Measurements from ENCODE around the gene DCLK2. TPM values are rescaled to one million over a fixed set of nuclear protein-coding genes. Genes with fewer than 3 reads are reported as not detected.

The DCLK2 gene
- total and polyA plus RNA-seq, 5 donors, result 7.3 to 15.3 (median 13.1) TPM

DNA sequence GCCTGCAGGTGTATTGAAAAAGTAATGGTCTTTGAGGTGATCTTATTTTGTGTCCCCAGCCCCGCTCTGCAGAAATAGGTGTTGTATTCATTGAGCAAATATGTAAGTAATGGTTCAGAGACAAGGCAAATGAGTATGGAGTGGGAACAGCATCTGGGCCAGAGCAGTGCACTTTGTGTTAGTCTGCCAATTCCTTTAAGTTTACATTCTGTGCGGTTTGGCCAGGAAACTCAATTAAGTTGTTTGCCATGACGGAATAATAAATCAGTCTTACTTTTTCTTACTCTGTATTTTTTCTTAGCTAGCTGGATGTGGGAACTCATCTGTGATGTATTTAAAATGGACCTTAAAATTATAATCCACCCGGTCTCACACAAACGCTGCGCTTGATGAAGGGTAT, 12.6 kb downstream of the DCLK2 start:
- ATAC-seq, result no peak
- 95% methylated on average over 6 of the region's 6 CpGs for WGBS

DNA sequence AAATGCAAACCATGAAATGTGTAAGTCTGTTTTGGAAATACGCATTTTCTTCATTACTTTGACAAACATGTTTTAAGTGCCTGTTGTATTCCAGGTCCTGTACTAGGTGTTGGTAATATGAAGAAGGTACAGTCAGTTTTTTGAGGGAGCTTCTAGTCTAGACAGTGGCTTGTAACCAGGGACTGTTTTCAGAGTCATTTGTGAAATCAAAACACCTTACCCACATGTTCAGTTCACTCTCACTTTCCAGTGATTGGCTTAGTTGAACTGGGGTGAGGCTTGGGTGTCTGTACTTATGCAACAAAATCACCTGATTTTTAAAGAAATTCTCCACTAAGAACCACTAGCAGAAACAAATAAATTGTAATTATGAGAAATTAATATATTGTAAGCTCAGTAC, 16.4 kb downstream of the DCLK2 start:
- DNase-seq (no peak), ATAC-seq (no peak)
- H3K4me3 ChIP-seq (ENCODE audit: low read length), result no peak overlapping the region
- H3K27ac ChIP-seq (ENCODE audit: low read length), result no peak overlapping the region
- 100% methylated on average over 1 of the region's 1 CpG for WGBS
- no peaks in the 10 kb centered on the region for H3K27me3 ChIP-seq (ENCODE audit: control insufficient read depth, insufficient read depth)
- intact Hi-C loops (cut with DNase I), result no loop called here
- H3K4me1 ChIP-seq (ENCODE audit: control insufficient read depth, insufficient read depth, low read length), result peaks cover 1% of the 10 kb centered on the region
- H3K9me3 ChIP-seq (ENCODE audit: control insufficient read depth, low read length), result no peaks in the 10 kb centered on the region

More for the DNA sequence above, 12.6 kb downstream of the DCLK2 start:
- H3K4me1 ChIP-seq (ENCODE audit: control insufficient read depth, insufficient read depth, low read length), result peaks cover 1% of the 10 kb centered on the region
- H3K27me3 ChIP-seq (ENCODE audit: control insufficient read depth, insufficient read depth), result no peaks in the 10 kb centered on the region
- DNase-seq, result no peak
- H3K4me3 ChIP-seq (ENCODE audit: low read length), result no peak overlapping the region
- no peak overlapping the region for H3K27ac ChIP-seq (ENCODE audit: low read length)
- H3K9me3 ChIP-seq (ENCODE audit: control insufficient read depth, low read length), result no peaks in the 10 kb centered on the region
- intact Hi-C loops (cut with DNase I), result no loop called here

DNA sequence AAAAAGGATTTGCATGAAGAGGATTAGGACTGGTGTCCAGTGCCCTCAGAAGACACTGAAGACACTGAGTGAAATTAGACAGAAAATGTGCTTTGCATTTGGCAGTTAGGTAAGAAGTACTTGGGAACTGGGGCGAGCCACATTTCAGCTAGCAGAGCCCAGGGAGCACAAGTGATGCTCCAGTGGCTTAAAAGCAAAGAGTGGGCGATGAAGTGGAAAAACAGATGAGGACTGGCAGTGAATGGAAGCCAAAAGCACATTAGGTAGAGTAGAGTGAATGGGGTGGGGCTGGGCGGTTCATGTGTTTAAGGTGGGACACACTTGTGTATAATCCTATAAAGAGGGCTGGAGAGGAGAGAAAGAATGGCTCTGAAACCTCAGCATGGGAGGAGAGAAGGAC, 18.4 kb downstream of the DCLK2 start:
- DNase-seq (no peak), ATAC-seq (no peak)
- intact Hi-C loops (cut with DNase I), result no loop called here
- WGBS, result 96% methylated on average over 3 of the region's 3 CpGs
- Histone ChIP-seq H3K9me3 (ENCODE audit: control insufficient read depth, low read length) (no peaks in the 10 kb centered on the region), H3K4me1 (ENCODE audit: control insufficient read depth, insufficient read depth, low read length) (no peaks in the 10 kb centered on the region), H3K27me3 (ENCODE audit: control insufficient read depth, insufficient read depth) (no peaks in the 10 kb centered on the region), H3K27ac (ENCODE audit: low read length) (no peak overlapping the region), H3K4me3 (ENCODE audit: low read length) (no peak overlapping the region)

DNA sequence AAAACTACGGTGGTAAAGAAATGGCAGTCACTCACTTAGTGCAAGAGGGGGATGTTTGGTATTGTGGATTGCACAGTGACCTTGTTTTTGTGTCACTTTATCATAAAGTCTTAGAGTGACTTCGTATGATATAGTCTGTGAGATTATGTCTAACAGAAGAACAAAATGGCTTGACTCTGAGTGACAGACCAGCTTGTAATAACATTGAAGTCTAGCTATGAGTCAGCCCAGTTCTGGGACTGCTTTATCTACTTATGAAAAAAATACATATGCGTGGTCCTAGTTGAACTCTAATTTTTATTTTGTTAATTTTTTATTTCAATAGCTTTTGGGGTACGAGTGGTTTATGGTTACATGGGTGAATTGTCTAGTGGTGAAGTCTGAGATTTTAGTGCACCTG, 20.0 kb downstream of the DCLK2 start:
- Histone ChIP-seq H3K27ac (ENCODE audit: low read length) (no peak overlapping the region), H3K4me3 (ENCODE audit: low read length) (no peak overlapping the region), H3K27me3 (ENCODE audit: control insufficient read depth, insufficient read depth) (no peaks in the 10 kb centered on the region), H3K4me1 (ENCODE audit: control insufficient read depth, insufficient read depth, low read length) (no peaks in the 10 kb centered on the region), H3K9me3 (ENCODE audit: control insufficient read depth, low read length) (no peaks in the 10 kb centered on the region)
- ATAC-seq, result no peak
- 72% methylated on average over 4 of the region's 4 CpGs for WGBS
- DNase-seq, result no peak
- intact Hi-C loops (cut with DNase I), result no loop called here

DNA sequence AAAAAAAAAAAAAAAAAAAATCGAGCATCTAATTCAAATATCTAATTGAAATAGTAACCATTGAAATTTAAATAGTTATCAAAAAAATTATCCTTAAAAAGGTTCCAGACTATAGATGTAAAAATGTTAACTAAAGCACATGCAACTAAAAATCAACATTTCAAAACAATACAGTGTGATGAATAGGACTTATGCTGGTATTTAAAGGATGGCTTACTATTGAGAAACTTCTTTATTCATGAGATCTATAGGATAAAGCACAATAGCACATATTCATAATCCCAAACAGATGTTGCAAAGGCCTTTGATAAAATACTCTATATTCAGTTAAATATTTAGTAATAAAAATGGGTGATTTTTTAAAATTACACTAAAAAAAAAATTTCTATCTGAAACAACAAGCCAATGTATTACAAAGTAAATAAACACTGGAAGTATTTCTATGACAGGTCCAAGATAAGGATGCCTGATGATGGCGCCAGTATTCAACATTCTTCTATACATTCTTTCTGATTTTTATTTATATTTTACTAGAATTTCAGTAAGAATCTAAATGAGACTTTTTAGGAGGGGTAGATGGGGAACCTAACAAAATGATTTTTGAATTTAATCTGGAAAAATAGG, 26.3 kb downstream of the DCLK2 start:
- H3K27ac ChIP-seq (ENCODE audit: low read length), result no peak overlapping the region
- no peaks in the 10 kb centered on the region for H3K4me1 ChIP-seq (ENCODE audit: control insufficient read depth, insufficient read depth, low read length)
- intact Hi-C loops (cut with DNase I), result no loop called here
- DNase-seq (no peak), ATAC-seq (no peak)
- WGBS, result 94% methylated on average over 2 of the region's 2 CpGs
- no peaks in the 10 kb centered on the region for H3K9me3 ChIP-seq (ENCODE audit: control insufficient read depth, low read length)
- H3K27me3 ChIP-seq (ENCODE audit: control insufficient read depth, insufficient read depth), result no peaks in the 10 kb centered on the region
- no peak overlapping the region for H3K4me3 ChIP-seq (ENCODE audit: low read length)

DNA sequence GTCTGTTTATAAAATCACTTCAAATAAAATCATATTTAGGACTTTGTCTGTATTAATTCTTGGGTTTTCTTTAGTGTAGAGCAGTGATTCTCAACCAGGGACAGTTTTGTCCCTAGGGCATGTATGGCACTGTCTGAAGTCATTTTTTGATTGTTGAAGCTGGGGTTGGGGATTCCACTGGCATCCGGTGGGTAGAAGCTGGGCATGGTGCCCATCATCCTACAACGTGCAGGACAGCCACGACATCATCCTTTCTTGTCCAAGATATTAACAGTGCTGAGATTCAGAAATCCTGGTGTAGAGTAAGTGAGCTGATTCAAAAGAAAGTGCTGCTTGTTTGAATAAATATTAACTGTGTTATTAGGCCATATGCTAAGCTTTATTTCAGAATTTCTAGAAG, 28.6 kb downstream of the DCLK2 start:
- H3K27me3 ChIP-seq (ENCODE audit: control insufficient read depth, insufficient read depth), result no peaks in the 10 kb centered on the region
- no peak overlapping the region for H3K4me3 ChIP-seq (ENCODE audit: low read length)
- no peaks in the 10 kb centered on the region for H3K9me3 ChIP-seq (ENCODE audit: control insufficient read depth, low read length)
- H3K27ac ChIP-seq (ENCODE audit: low read length), result no peak overlapping the region
- intact Hi-C loops (cut with DNase I), result no loop called here
- no peak for ATAC-seq
- 22% methylated on average over 3 of the region's 3 CpGs for WGBS
- no peak for DNase-seq
- no peaks in the 10 kb centered on the region for H3K4me1 ChIP-seq (ENCODE audit: control insufficient read depth, insufficient read depth, low read length)

DNA sequence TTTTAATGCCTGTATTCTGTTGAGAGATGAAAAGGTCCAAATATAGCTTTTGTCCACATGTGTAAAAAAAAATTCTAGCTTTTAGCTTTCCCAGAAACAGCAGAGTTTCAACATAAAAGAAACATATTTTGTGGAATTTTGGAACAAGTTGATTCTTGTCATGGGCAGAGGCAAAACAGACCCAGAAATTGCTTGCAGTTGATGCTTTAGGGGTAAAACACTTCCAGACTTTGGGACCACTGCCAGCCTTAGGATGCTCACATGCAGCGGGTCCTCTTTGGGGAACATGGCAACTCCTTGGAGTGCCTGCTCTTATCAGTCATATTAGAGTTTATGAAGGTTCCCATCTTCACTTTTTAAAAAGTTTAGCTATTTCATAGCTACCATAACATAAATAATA, 30.4 kb downstream of the DCLK2 start:
- Histone ChIP-seq H3K9me3 (ENCODE audit: control insufficient read depth, low read length) (no peaks in the 10 kb centered on the region), H3K27me3 (ENCODE audit: control insufficient read depth, insufficient read depth) (no peaks in the 10 kb centered on the region), H3K4me3 (ENCODE audit: low read length) (no peak overlapping the region), H3K27ac (ENCODE audit: low read length) (no peak overlapping the region), H3K4me1 (ENCODE audit: control insufficient read depth, insufficient read depth, low read length) (no peaks in the 10 kb centered on the region)
- DNase-seq, result no peak
- ATAC-seq, result no peak
- intact Hi-C loops (cut with DNase I), result no loop called here
- WGBS, result 85% methylated on average over 1 of the region's 1 CpG

DNA sequence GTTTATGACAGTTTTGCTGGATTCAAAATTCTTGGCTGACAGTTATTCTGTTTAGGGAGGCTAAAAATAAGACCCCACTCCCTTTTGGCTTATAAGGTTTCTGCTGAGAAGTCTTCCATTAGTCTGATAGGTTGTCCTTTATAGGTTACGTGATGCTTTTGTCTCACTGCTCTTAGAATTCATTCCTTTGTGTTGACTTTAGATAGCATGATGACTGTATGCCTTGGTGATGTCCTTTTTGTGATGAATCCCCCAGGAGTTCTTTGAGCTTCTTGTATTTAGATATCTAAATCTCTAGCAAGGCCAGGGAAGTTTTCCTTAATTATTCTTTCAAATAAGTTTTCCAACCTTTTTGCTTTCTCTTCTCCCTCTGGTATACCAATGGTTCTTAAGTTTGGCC, 36.4 kb downstream of the DCLK2 start:
- no peak for ATAC-seq

DNA sequence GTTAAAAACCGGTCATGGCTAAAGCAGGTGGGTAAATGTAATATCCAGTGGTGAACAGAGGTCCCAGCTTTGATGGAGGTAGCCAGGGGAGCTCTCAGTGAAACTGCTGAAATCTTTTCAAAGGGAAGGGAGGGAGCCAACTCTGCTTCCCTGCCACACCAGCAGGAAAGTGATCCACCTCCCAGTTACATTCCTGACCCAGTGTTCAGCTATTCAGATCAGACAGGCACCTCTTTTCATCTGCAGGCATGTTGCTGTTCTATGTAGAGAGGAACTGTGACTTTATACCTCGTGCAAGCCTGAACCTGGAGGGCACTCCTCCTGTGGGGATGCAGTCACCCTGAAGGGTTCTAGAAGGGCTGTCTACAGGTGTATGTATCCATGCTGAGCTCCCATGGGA, 37.6 kb downstream of the DCLK2 start:
- intact Hi-C loops (cut with DNase I), result no loop called here
- Histone ChIP-seq H3K4me3 (ENCODE audit: low read length) (no peak overlapping the region), H3K4me1 (ENCODE audit: control insufficient read depth, insufficient read depth, low read length) (peaks cover 4% of the 10 kb centered on the region), H3K9me3 (ENCODE audit: control insufficient read depth, low read length) (no peaks in the 10 kb centered on the region), H3K27me3 (ENCODE audit: control insufficient read depth, insufficient read depth) (no peaks in the 10 kb centered on the region), H3K27ac (ENCODE audit: low read length) (no peak overlapping the region)
- ATAC-seq, result peak in 1 of 2 donors; percentile 22
- DNase-seq, result no peak
- 87% methylated on average over 2 of the region's 2 CpGs for WGBS

More for the DNA sequence above, 36.4 kb downstream of the DCLK2 start:
- Histone ChIP-seq H3K4me3 (ENCODE audit: low read length) (no peak overlapping the region), H3K27ac (ENCODE audit: low read length) (no peak overlapping the region), H3K9me3 (ENCODE audit: control insufficient read depth, low read length) (no peaks in the 10 kb centered on the region), H3K27me3 (ENCODE audit: control insufficient read depth, insufficient read depth) (no peaks in the 10 kb centered on the region), H3K4me1 (ENCODE audit: control insufficient read depth, insufficient read depth, low read length) (peaks cover 4% of the 10 kb centered on the region)
- WGBS, result 94% methylated on average over 1 of the region's 1 CpG
- intact Hi-C loops (cut with DNase I), result no loop called here
- no peak for DNase-seq

DNA sequence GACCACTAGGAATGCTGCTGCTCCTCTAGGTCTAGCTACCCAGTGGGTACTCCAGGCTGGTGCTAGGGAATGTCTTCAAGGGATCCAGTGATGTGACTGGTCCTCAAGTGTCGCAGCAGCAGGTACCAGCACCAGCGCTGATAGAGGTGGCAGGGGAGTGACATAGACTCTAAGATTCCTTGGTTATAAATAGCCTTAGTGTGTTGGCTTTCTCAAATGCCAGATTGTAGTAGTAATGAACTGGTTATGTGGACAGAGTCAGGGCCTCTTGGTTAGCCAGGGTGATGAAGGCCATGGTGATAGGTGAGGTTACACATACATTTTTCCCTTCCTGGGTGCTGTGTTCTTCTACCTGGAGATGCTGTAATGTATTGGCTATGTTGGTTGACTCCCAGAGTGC, 38.3 kb downstream of the DCLK2 start:
- no peak for DNase-seq
- peak; percentile 26 to 34 for ATAC-seq
- intact Hi-C loops (cut with DNase I), result no loop called here
- WGBS, result 75% methylated on average over 2 of the region's 2 CpGs
- Histone ChIP-seq H3K9me3 (ENCODE audit: control insufficient read depth, low read length) (no peaks in the 10 kb centered on the region), H3K4me1 (ENCODE audit: control insufficient read depth, insufficient read depth, low read length) (peaks cover 4% of the 10 kb centered on the region), H3K27me3 (ENCODE audit: control insufficient read depth, insufficient read depth) (no peaks in the 10 kb centered on the region), H3K4me3 (ENCODE audit: low read length) (no peak overlapping the region), H3K27ac (ENCODE audit: low read length) (no peak overlapping the region)

DNA sequence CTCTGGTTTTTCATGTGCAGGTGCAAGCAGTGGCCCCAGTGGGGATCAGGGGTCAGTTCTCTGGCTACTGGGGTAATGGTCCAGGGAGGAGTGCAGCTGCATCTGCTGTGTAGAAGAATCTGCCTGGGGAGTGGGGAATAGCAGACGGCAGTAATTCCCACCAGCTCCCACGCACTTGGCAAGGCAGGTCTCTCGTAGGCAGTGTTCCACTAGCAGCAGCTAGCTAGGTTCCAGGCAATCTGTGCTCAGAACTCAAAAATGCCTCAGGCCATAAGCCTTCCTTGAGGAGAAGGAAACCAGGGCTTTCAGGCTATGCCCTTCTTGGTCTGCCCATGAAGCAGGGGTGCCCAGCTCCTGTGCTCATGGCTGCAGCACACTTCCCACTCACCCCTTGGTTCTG, 38.8 kb downstream of the DCLK2 start:
- H3K27ac ChIP-seq (ENCODE audit: low read length), result no peak overlapping the region
- intact Hi-C loops (cut with DNase I), result no loop called here
- H3K9me3 ChIP-seq (ENCODE audit: control insufficient read depth, low read length), result no peaks in the 10 kb centered on the region
- 66% methylated on average over 3 of the region's 3 CpGs for WGBS
- no peak overlapping the region for H3K4me3 ChIP-seq (ENCODE audit: low read length)
- peak; percentile 35 to 47 for ATAC-seq
- H3K4me1 ChIP-seq (ENCODE audit: control insufficient read depth, insufficient read depth, low read length), result peaks cover 4% of the 10 kb centered on the region
- DNase-seq, result peak; percentile 19 to 56 (median 40)
- no peaks in the 10 kb centered on the region for H3K27me3 ChIP-seq (ENCODE audit: control insufficient read depth, insufficient read depth)

DNA sequence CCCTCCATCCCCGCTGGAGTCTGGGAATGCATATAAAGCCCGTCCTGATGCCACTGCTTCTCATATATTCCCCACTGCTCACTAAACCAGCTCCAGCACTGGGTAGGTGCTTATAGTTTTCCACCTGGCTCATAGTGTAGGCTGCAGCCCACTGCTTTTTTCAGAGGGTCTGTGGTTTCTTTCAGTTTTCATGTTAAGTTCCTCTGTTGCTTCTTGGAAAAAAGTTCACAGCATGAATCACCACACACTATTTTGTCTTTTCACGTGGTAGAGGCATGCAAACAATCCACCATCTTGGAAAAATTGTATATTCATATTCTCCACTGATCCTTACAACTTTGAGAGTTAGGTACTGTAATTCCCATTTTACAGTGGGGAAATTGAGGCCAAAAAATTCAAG, 39.4 kb downstream of the DCLK2 start:
- Histone ChIP-seq H3K4me3 (ENCODE audit: low read length) (no peak overlapping the region), H3K9me3 (ENCODE audit: control insufficient read depth, low read length) (no peaks in the 10 kb centered on the region), H3K27me3 (ENCODE audit: control insufficient read depth, insufficient read depth) (no peaks in the 10 kb centered on the region), H3K27ac (ENCODE audit: low read length) (no peak overlapping the region), H3K4me1 (ENCODE audit: control insufficient read depth, insufficient read depth, low read length) (peaks cover 4% of the 10 kb centered on the region)
- intact Hi-C loops (cut with DNase I), result no loop called here
- 91% methylated on average over 3 of the region's 3 CpGs for WGBS
- DNase-seq (no peak), ATAC-seq (no peak)
